GM10248 (cell line): ENCODE measurements around the gene SYT6.

Experiments used
- CTCF ChIA-PET: fragments of 300-600 bp; sonication (Branson Sonifier 250); formaldehyde crosslinking; extraction: SDS; loops from one replicate; lab custom pipeline; 2021; ENCODE audit warnings: antibody characterized with exemption; lab: Yijun Ruan, JAX
- POLR2A ChIA-PET: fragments of 350-650 bp; sonication (Branson Sonifier 250); formaldehyde crosslinking; extraction: SDS; loops from one replicate; lab custom pipeline; 2020; ENCODE audit warnings: antibody characterized with exemption; lab: Yijun Ruan, JAX
- DNase-seq: peaks from one replicate; pipeline ENCODE4 v3.0.0; 2012; ENCODE audit errors: extremely low spot score
- TF ChIP-seq, protein P1 (sequence below): IDR thresholded peaks from 2 replicates; pipeline ENCODE4 v1.5.1; 2012; ENCODE audit warnings: mild to moderate bottlenecking, low read depth; ENCODE audit errors: extremely low read depth, missing control alignments, control extremely low read depth

SYT6 gene

DNA sequence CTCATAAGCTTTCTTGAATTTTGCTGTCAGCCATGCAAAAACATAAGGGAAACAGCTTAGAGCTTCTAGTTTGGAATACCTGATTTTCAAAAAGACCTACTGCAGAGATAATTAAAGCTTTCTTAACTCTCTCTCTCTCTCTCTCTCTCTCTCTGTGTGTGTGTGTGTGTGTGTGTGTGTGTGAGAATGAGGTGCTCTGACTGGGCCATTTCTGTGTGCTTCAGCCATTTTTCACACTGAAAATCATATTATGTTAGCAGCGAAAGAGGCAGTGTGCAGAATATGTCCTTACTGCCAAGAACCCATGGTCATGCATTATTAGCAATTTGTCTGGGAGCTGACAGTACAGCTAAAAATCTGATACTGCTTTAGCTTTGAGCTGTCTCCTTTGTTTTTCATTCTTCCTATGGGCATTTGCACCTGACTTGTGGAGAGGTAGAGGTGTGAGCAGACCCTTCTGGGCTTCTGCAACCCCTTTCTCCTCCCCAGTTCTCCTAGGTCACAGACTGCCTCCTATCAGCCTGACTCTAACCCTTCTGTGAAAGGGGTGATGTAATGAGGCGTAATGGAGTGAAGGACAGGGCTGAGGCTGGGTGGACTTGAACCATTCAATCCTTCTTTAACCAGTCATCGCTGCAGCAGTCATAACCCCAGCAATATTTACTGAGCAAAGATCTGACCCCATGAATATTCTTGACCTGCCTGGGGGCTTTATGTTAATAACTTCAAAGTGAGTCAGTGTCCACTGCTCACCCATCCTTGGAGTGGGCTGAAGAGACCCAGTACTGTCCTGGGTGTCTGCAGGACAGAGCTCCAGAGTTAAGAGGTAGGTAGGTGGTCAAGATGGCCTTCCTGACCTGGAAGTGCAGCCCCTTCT, 61.2 kb downstream of the SYT6 start:
- TF ChIP-seq, protein P1, sequence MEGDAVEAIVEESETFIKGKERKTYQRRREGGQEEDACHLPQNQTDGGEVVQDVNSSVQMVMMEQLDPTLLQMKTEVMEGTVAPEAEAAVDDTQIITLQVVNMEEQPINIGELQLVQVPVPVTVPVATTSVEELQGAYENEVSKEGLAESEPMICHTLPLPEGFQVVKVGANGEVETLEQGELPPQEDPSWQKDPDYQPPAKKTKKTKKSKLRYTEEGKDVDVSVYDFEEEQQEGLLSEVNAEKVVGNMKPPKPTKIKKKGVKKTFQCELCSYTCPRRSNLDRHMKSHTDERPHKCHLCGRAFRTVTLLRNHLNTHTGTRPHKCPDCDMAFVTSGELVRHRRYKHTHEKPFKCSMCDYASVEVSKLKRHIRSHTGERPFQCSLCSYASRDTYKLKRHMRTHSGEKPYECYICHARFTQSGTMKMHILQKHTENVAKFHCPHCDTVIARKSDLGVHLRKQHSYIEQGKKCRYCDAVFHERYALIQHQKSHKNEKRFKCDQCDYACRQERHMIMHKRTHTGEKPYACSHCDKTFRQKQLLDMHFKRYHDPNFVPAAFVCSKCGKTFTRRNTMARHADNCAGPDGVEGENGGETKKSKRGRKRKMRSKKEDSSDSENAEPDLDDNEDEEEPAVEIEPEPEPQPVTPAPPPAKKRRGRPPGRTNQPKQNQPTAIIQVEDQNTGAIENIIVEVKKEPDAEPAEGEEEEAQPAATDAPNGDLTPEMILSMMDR = no peak
- ChIA-PET CTCF (interaction anchor here (0.7 to 1.7 kb wide), 3 partner anchors 10 to 191 kb away, joined by 3 to 5 read pairs (median 3); no protein-coding TSS in a partner anchor), POLR2A (no interaction called here)
- no peak for DNase-seq

DNA sequence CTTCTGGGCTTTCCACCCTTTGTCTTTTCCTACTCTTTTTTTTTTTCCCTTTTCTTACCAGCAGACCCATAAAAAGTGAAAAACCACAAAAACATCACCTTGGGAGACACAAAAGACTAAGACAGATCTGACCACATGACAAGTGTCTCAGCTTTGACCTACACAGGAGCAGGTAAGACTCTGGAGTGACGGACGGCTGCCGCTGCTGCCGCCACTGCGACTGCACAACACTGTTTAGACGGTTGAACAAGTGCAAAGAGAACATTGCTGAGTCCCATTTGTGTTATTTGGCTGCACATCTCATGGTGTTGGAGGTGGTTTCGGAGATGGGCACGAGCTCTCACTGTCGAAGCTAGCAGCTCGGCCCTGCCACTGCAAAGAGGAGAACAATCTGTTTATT, 62.0 kb downstream of the SYT6 start:
- ChIA-PET POLR2A (no interaction called here), CTCF (interaction anchor here (0.7 to 1.7 kb wide), 2 partner anchors 10 kb away, joined by 3 to 5 read pairs; no protein-coding TSS in a partner anchor)
- TF ChIP-seq, protein P1 = no peak
- no peak for DNase-seq

DNA sequence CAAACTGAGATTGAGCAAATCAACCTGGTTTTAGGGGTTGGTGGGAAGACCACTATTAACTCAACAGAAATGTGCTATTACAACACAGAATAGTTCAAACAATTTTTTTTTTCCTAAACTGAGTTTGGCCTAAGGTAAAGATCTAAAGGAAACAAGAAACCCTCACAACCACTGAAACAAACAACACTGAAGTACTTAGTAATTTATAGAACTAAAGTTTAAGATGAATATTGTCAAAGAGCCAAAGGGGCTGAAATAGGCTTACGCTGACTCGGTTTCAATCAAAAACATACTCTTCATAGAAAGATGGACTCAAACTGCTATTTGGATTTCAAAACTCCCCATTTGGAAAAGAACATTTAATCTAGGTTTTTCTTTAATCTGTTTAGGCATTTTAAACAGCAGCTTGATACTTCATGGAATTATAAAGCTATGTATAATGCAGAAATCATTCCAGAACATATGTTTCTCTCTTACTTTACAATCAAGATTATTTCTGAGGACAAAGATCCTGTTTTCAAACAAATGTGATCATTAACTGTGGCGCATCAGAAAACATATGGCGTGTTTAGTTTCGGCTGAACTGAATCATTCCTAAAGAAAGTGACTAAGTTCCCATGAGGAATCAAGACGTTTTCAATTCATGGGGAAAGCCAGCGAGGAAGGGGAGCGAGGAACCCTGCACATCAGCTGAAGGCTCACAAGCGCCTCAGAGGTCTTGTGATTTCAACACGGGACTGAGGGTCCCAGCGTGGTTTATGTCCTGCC, 62.7 kb downstream of the SYT6 start:
- TF ChIP-seq, protein P1 = no peak
- CTCF ChIA-PET = interaction anchor here (1.7 kb wide), 1 partner anchor 11 kb away, joined by 5 read pairs; no protein-coding TSS in a partner anchor
- POLR2A ChIA-PET = no interaction called here
- no peak for DNase-seq

DNA sequence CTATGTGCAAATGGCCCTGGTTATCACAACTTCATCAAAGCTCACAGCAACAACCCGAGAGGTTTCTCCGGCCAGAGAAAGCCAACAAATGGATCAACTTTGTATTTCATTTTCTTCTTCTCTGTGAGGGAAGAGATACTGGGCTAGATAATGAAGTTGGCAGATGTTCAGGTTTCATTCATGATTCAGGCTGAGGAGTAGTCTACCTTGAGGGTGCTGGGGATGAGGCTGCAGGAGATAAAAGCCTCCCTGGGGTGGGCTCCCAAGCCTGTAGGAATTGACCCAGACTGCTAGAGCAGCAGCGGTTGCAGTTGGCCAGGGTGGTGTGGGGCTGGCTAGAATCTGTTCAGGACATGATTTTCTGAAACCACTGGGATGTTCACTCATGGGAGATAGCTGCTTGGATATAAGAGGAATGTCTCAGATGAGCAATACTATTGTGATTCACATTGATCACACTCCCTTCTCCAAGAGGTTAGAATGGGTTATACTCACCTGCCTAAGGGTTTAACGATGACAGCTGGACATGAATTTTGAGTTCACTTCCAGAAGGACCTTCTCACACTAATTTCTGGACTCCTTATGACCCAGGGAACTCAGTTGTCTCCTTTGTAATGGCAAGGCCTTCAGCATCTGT, 64.0 kb downstream of the SYT6 start:
- ChIA-PET CTCF (no interaction called here), POLR2A (no interaction called here)
- TF ChIP-seq, protein P1 = no peak
- DNase-seq = no peak

DNA sequence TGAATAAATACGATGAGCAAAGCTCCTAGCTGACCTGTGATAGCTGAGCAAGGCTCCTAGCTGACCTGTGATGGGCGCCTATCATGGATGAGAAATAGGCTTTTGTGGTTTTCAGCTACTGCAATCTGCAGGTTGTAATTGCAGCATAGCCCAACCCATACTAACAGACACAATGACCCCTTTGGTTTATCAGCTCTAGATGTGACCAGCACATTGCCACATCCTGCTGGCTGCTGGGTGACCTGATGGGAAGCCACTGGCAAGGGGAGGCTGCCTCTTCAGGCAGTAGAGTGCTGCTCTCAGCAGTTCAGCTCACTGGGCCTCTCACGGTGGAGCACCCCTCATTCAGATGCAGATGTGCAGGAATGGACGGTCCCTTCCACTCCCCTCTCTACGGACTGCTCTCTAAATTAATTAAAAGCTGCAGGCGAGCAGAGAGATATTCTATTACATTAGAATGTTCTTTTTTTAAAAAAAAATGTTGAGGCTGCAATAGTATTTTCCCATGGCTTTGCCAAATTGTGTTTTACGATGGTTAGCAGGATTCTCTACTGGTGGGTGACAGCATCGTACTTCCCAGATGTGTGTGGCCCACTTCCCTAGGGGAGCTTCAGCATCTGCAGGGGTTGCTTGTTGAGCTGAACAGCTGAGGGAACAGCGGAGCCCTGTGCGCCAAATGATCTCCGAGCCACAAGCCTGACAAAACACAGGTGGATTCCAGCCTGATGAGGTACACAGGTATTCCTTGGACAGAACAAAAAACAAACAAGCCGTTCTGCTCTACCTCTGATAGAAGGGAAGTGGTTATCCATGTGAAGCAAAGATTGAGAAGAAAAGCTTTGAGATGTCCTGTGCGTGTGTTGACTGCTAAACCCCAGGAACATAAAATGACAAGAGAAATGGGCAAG, 65.0 kb downstream of the SYT6 start:
- DNase-seq = no peak
- ChIA-PET POLR2A (no interaction called here), CTCF (interaction anchor here (1.1 kb wide), 1 partner anchor 194 kb away, joined by 3 read pairs; no protein-coding TSS in a partner anchor)
- TF ChIP-seq, protein P1 = no peak
